CD8-positive, alpha-beta memory T cell (primary cell): ENCODE measurements around the gene EPS8L1. TPM values are rescaled to one million over a fixed set of nuclear protein-coding genes. Genes with fewer than 3 reads are reported as not detected.
"Not testable (repeated sequence)": the region's sequence is repeated elsewhere in the genome, so short reads cannot be mapped to it uniquely, and the experiment has no call there.

Experiments
- CTCF ChIA-PET: fragments of 350-600 bp; sonication (Branson Sonifier 250); formaldehyde crosslinking; loops from one replicate; lab custom pipeline; 2021; ENCODE audit warnings: antibody characterized with exemption; lab: Charles Lee
- POLR2A ChIA-PET: fragments of 350-600 bp; sonication (Branson Sonifier 250); formaldehyde crosslinking; loops from one replicate; lab custom pipeline; 2021; ENCODE audit warnings: antibody characterized with exemption; lab: Charles Lee
- DNase-seq, 5 donors: peaks; one replicate each; pipeline versions ENCODE4 v3.0.0 to v3.0.0-alpha.2; 2020 to 2022; ENCODE audit warnings: mixed read lengths in 1 of 5
- H3K27ac ChIP-seq: one replicate; pipeline ENCODE4 v1.7.0; 2013; ENCODE audit warnings: low read depth, mild to moderate bottlenecking, low read length, moderate library complexity
- H3K27me3 ChIP-seq: 2 replicates; pipeline ENCODE4 v1.7.0; 2013; ENCODE audit warnings: low read length, mild to moderate bottlenecking; ENCODE audit not compliant: insufficient read depth, poor library complexity, severe bottlenecking
- H3K36me3 ChIP-seq: 2 replicates; pipeline ENCODE4 v1.7.0; 2013; ENCODE audit warnings: mild to moderate bottlenecking, low read length, moderate library complexity; ENCODE audit not compliant: insufficient read depth
- H3K4me1 ChIP-seq: 2 replicates; pipeline ENCODE4 v1.7.0; 2013; ENCODE audit warnings: mild to moderate bottlenecking, low read length, moderate library complexity; ENCODE audit not compliant: insufficient read depth
- H3K4me3 ChIP-seq: 2 replicates; pipeline ENCODE4 v1.7.0; 2013; ENCODE audit warnings: mild to moderate bottlenecking, low read length
- H3K9me3 ChIP-seq: 2 replicates; pipeline ENCODE4 v1.7.0; 2013; ENCODE audit warnings: mild to moderate bottlenecking, low read length
- H3K27ac Mint-ChIP-seq, 8 donors: one replicate each; pipeline ENCODE4 v1.8.0; 2020 to 2021; ENCODE audit warnings: mixed read lengths in 8 of 8, mild to moderate bottlenecking in 6 of 8, inconsistent platforms in 3 of 8, moderate library complexity in 3 of 8
- H3K27me3 Mint-ChIP-seq, 2 donors: one replicate each; pipeline ENCODE4 v1.8.0; 2020 to 2021; ENCODE audit warnings: mixed read lengths in 2 of 2, mild to moderate bottlenecking in 1 of 2, moderate library complexity in 1 of 2
- H3K36me3 Mint-ChIP-seq, 3 donors: one replicate each; pipeline ENCODE4 v1.8.0; 2020 to 2021; ENCODE audit warnings: mixed read lengths in 3 of 3, inconsistent platforms in 1 of 3, mild to moderate bottlenecking in 1 of 3
- H3K4me1 Mint-ChIP-seq, 3 donors: one replicate each; pipeline ENCODE4 v1.8.0; 2020 to 2021; ENCODE audit warnings: mixed read lengths in 3 of 3, inconsistent platforms in 1 of 3, mild to moderate bottlenecking in 1 of 3
- H3K4me3 Mint-ChIP-seq, 7 donors: one replicate each; pipeline ENCODE4 v1.8.0; 2020 to 2021; ENCODE audit warnings: mixed read lengths in 7 of 7, mild to moderate bottlenecking in 6 of 7, moderate library complexity in 4 of 7, inconsistent platforms in 2 of 7
- H3K9me3 Mint-ChIP-seq, 5 donors: one replicate each; pipeline ENCODE4 v1.8.0; 2020 to 2022; ENCODE audit warnings: mixed read lengths in 5 of 5, mild to moderate bottlenecking in 3 of 5, moderate library complexity in 2 of 5, inconsistent platforms in 1 of 5
- polyA plus RNA-seq: library from polyadenylated mRNA; unstranded; fragments of 300-500 nt; fragmentation: Illumina TruSeq; gene quantifications from one replicate; pipeline ENCODE4 v1.2.3, GENCODE V29; 2021
- total RNA-seq, 2 experiments: library from RNA; stranded (reverse); gene quantifications; one replicate each; pipeline ENCODE4 v1.2.3, GENCODE V29; 2021

EPS8L1 gene
- total and polyA plus RNA-seq, 3 experiments from 2014 or later = 0.27 to 0.74 (median 0.28) TPM

DNA sequence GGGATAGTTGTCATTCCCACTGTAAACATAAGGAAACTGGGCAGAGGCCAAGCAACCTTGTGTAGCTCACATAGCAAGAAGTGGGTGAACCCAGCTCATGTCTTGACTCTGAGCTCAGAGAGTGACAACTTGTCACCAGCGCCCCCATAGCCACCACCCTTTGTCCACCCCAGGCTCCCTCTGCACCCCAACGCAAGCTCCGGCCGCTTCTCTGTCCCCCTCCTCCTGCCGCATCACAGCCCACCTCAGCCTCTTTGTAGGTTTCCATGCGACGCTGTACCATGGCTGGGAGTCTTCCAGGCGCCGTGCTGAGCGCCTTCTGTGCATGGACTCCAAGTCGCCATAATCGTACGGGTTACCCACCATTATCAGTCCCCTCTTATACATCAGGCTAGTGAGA, 40.9 kb upstream of the EPS8L1 start:
- CTCF ChIA-PET = interaction anchor here (1.0 kb wide), 1 partner anchor 53 kb away, joined by 3 read pairs; no protein-coding TSS in a partner anchor

DNA sequence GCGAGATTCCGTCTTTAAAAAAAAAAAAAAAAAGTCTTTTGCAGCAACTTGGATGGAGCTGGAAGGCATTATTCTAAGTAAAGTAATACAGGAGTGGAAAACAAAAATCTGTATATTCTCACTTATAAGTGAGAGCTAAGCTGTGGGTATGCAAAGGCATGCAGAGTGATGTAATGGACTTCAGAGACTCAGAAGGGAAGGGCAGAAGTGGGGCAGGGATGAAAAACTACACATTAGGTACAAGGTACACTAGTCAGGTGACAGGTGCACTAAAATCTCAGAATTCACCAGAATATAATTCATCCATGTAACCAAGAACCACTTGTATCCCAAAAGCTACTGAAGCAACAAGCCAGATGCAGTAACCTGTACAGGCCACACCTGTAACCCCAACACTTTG, 39.6 kb upstream of the EPS8L1 start:
- ChIA-PET POLR2A (no interaction called here), CTCF (no interaction called here)
- H3K4me1 ChIP-seq = no peaks in the 10 kb centered on the region
- H3K27ac ChIP-seq = peak overlapping the region; percentile 6
- Mint-ChIP-seq H3K27me3 (no peaks in the 10 kb centered on the region), H3K4me3 (no peak overlapping the region), H3K4me1 (peaks cover 0 to 9% (median 5%) of the 10 kb centered on the region in 3 donors), H3K36me3 (peaks cover 2 to 3% (median 2%) of the 10 kb centered on the region in 3 donors), H3K9me3 (no peaks in the 10 kb centered on the region), H3K27ac (no peak overlapping the region)
- no peaks in the 10 kb centered on the region for H3K27me3 ChIP-seq
- H3K36me3 ChIP-seq = no peaks in the 10 kb centered on the region
- no peaks in the 10 kb centered on the region for H3K9me3 ChIP-seq
- no peak for DNase-seq
- no peak overlapping the region for H3K4me3 ChIP-seq

More for the DNA sequence above, 40.9 kb upstream of the EPS8L1 start:
- Mint-ChIP-seq H3K4me1 (peaks cover 0 to 7% (median 5%) of the 10 kb centered on the region in 3 donors), H3K36me3 (peaks cover under 1 to 2% (median under 1%) of the 10 kb centered on the region in 3 donors), H3K9me3 (no peaks in the 10 kb centered on the region), H3K27ac (no peak overlapping the region), H3K4me3 (no peak overlapping the region), H3K27me3 (no peaks in the 10 kb centered on the region)
- no peak overlapping the region for H3K4me3 ChIP-seq
- H3K36me3 ChIP-seq = no peaks in the 10 kb centered on the region
- no peak for DNase-seq
- POLR2A ChIA-PET = no interaction called here
- no peak overlapping the region for H3K27ac ChIP-seq
- H3K9me3 ChIP-seq = no peaks in the 10 kb centered on the region
- H3K27me3 ChIP-seq = no peaks in the 10 kb centered on the region
- no peaks in the 10 kb centered on the region for H3K4me1 ChIP-seq

DNA sequence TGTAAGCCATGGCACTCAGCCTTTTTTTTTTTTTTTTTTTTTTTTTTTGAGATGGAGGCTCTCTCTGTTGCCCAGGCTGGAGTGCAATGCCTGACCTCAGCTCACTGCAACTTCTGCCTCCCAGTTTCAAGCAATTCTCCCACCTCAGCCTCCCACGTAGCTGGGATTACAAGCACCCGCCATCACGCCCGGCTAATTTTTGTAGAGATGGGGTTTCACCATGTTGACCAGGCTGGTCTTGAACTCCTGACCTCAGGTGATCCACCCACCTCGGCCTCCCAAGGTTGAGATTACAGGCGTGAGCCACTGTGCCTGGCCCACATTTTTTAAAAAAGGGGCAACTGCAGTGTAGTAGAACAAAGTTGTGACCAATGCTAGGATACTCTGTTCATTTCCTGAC, 38.1 kb upstream of the EPS8L1 start:
- H3K27ac Mint-ChIP-seq, H3K27me3 Mint-ChIP-seq, H3K4me3 ChIP-seq, DNase-seq, POLR2A ChIA-PET, H3K9me3 ChIP-seq, H3K9me3 Mint-ChIP-seq, H3K4me3 Mint-ChIP-seq, H3K27me3 ChIP-seq, CTCF ChIA-PET, H3K36me3 ChIP-seq: not testable (repeated sequence)
- H3K36me3 Mint-ChIP-seq = peaks cover 2 to 11% (median 2%) of the 10 kb centered on the region in 3 donors
- peaks cover 14% of the 10 kb centered on the region for H3K4me1 ChIP-seq
- H3K4me1 Mint-ChIP-seq = peaks cover 15 to 24% (median 21%) of the 10 kb centered on the region in 3 donors
- peak overlapping the region; percentile 27 for H3K27ac ChIP-seq

DNA sequence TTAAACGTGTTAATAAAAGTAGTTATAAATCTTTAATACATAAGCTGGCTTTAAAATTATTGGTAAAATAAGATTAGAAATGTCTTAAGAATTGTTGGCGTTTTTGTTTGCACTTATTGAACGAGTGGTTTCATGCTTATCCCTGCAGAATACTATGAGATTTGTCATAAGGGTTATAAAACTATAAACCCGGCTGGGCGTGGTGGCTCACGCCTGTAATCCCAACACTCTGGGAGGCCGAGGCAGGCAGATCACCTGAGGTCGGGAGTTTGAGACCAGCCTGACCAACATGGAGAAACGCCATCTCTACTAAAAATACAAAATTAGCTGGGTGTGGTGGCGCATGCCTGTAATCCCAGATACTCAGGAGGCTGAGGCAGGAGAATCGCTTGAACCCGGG, 35.0 kb upstream of the EPS8L1 start:
- peaks cover 17% of the 10 kb centered on the region for H3K4me1 ChIP-seq
- H3K27me3 Mint-ChIP-seq, H3K4me3 Mint-ChIP-seq, CTCF ChIA-PET, H3K27ac ChIP-seq, H3K27me3 ChIP-seq, POLR2A ChIA-PET, H3K36me3 ChIP-seq, H3K27ac Mint-ChIP-seq, DNase-seq, H3K4me3 ChIP-seq, H3K9me3 ChIP-seq, H3K9me3 Mint-ChIP-seq: not testable (repeated sequence)
- Mint-ChIP-seq H3K36me3 (peaks cover 0 to 37% (median 2%) of the 10 kb centered on the region in 3 donors), H3K4me1 (peaks cover 18 to 26% (median 23%) of the 10 kb centered on the region in 3 donors)

DNA sequence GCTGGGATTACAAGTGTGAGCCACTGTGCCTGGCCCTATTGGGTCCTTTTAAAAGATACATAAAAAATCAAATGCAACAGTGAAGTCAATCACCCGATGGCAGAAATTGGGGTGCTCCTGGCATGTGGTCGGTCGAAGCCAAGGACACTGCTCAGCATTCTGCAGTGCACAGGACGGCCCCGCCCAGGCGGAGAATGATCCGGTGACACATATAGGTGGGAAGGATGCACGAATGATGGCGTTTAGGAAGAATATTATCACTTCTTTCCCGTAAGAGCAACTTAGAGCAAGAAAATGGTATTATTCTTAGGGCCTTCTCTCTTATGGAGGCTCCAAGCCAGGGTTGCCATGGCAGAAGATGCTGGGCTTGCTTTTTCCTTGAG, 34.4 kb upstream of the EPS8L1 start:
- CTCF ChIA-PET = no interaction called here
- peaks cover 0 to 37% (median 2%) of the 10 kb centered on the region in 3 donors for H3K36me3 Mint-ChIP-seq
- no peaks in the 10 kb centered on the region for H3K27me3 Mint-ChIP-seq
- Histone ChIP-seq H3K36me3 (no peaks in the 10 kb centered on the region), H3K27me3 (no peaks in the 10 kb centered on the region), H3K27ac (no peak overlapping the region), H3K4me1 (peaks cover 17% of the 10 kb centered on the region), H3K9me3 (no peaks in the 10 kb centered on the region), H3K4me3 (peak overlapping the region; percentile 26)
- peak overlapping the region in 1 of 8 donors; percentile 60 for H3K27ac Mint-ChIP-seq
- POLR2A ChIA-PET = no interaction called here
- H3K4me3 Mint-ChIP-seq = peak overlapping the region in 2 of 7 donors; percentile 69 to 70
- DNase-seq = no peak
- H3K9me3 Mint-ChIP-seq = no peaks in the 10 kb centered on the region
- peaks cover 18 to 24% (median 23%) of the 10 kb centered on the region in 3 donors for H3K4me1 Mint-ChIP-seq

DNA sequence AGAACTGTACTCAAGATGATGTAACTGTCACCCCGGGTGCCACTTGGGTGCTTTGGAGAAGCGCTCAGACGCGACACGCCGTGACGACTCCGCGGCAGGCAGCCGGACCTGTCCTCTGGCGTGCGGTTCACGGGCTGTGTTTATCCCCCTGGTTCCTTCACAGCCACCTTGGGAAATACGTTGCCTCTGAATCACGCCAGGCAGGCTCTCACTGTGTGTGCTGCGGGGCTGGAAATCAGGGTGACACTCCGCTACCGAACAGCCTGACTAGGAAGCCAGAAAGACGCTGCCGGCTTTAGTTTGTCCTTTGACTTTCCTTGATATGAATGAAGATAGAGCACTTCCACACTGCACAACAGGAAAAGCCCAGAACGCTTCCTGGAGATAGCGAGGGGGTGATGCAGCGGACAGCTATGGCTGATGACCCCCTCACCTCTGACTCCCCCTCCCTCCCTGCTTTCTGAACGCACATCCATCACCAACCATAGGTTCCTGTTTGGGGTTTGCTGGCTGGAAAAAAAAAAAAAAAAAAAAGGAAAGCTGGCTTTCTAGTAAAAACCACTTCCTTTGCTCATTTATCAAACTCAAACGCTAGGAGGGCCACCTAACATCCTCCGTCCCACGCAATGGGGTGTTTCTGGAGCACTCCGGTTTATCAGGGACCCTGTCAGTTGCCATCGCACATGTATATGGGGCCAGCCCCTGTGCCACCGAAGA, 33.9 kb upstream of the EPS8L1 start:
- DNase-seq = peak in 1 of 5 donors; percentile 37
- Mint-ChIP-seq H3K36me3 (peaks cover 0 to 42% (median 2%) of the 10 kb centered on the region in 3 donors), H3K4me3 (peak overlapping the region in 5 of 7 donors; percentile 25 to 70 (median 66)), H3K27me3 (no peaks in the 10 kb centered on the region), H3K9me3 (no peaks in the 10 kb centered on the region), H3K4me1 (peaks cover 18 to 23% (median 23%) of the 10 kb centered on the region in 3 donors), H3K27ac (peak overlapping the region in 4 of 8 donors; percentile 60 to 92 (median 62))
- no peaks in the 10 kb centered on the region for H3K9me3 ChIP-seq
- no peaks in the 10 kb centered on the region for H3K36me3 ChIP-seq
- POLR2A ChIA-PET = interaction anchor here (0.6 kb wide), 2 partner anchors 343 to 711 kb away, joined by 3 to 9 read pairs; partner anchors contain the start of gene TMEM238
- H3K27me3 ChIP-seq = no peaks in the 10 kb centered on the region
- CTCF ChIA-PET = no interaction called here
- peak overlapping the region; percentile 26 for H3K4me3 ChIP-seq
- peaks cover 17% of the 10 kb centered on the region for H3K4me1 ChIP-seq
- H3K27ac ChIP-seq = no peak overlapping the region

DNA sequence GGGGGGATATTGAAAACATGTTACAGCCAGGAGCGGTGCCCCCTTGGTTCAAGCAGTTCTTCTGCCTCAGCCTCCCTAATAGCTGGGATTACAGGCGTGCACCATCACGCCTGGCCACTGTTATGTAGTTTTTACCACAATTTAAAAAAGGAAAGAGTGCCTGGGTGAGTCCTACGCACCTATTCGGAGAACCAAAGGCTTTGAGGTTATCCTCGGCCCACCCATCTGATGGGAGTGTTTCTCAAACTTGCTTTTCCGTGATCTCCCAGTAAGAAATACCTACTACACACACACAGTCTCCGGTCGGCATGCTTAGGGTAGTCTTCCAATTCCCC, 33.4 kb upstream of the EPS8L1 start:
- POLR2A ChIA-PET = interaction anchor here (0.6 kb wide), 2 partner anchors 342 to 712 kb away, joined by 3 to 9 read pairs; partner anchors contain the start of gene TMEM238

DNA sequence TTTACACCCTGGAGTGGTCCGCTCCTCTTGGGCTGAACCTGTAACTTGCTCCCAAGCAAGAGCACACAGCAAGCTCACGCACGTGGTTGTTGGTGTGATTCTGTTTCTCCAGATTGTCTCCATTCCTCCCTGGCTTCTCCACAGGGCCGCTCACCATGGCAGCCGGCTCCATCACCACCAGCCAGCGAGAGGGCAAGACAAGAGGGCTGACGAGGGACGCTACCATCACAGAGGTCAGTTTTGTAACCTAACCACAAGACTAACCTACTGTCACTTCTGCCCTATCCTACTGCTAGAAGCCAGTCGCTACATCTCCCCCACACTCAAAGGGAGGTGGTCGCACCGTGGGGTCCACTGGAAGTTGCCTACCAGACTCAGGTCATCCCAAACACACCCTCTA, 33.0 kb upstream of the EPS8L1 start:
- H3K27me3 Mint-ChIP-seq = no peaks in the 10 kb centered on the region
- ChIA-PET POLR2A (no interaction called here), CTCF (no interaction called here)
- no peak for DNase-seq
- Histone ChIP-seq H3K4me1 (peaks cover 17% of the 10 kb centered on the region), H3K27ac (no peak overlapping the region), H3K4me3 (no peak overlapping the region), H3K9me3 (no peaks in the 10 kb centered on the region), H3K27me3 (no peaks in the 10 kb centered on the region), H3K36me3 (peaks cover 2% of the 10 kb centered on the region)
- peaks cover 18 to 23% (median 21%) of the 10 kb centered on the region in 3 donors for H3K4me1 Mint-ChIP-seq
- H3K36me3 Mint-ChIP-seq = peaks cover 0 to 51% (median 2%) of the 10 kb centered on the region in 3 donors
- no peaks in the 10 kb centered on the region for H3K9me3 Mint-ChIP-seq
- peak overlapping the region in 2 of 7 donors; percentile 19 to 24 for H3K4me3 Mint-ChIP-seq
- peak overlapping the region in 3 of 8 donors; percentile 47 to 58 (median 54) for H3K27ac Mint-ChIP-seq

More for the DNA sequence above, 33.4 kb upstream of the EPS8L1 start:
- H3K4me3 ChIP-seq = no peak overlapping the region
- Mint-ChIP-seq H3K9me3 (no peaks in the 10 kb centered on the region), H3K27ac (peak overlapping the region in 4 of 8 donors; percentile 47 to 92 (median 59)), H3K36me3 (peaks cover 0 to 47% (median 2%) of the 10 kb centered on the region in 3 donors), H3K4me1 (peaks cover 18 to 23% (median 21%) of the 10 kb centered on the region in 3 donors), H3K27me3 (no peaks in the 10 kb centered on the region), H3K4me3 (peak overlapping the region in 5 of 7 donors; percentile 25 to 70 (median 66))
- no peaks in the 10 kb centered on the region for H3K9me3 ChIP-seq
- no peak overlapping the region for H3K27ac ChIP-seq
- peaks cover 17% of the 10 kb centered on the region for H3K4me1 ChIP-seq
- no peak for DNase-seq
- H3K27me3 ChIP-seq = no peaks in the 10 kb centered on the region
- CTCF ChIA-PET = no interaction called here
- no peaks in the 10 kb centered on the region for H3K36me3 ChIP-seq
